Subcutaneous abdominal adipose tissue (tissue), 5 donors: ENCODE data around the gene KIR3DL1.
"Not testable (repeated sequence)": the region's sequence is repeated elsewhere in the genome, so short reads cannot be mapped to it uniquely, and the experiment has no call there.

ENCODE experiments used
- H3K27ac ChIP-seq: one replicate; pipeline ENCODE4 v1.7.0; 2013; ENCODE audit warnings: low read depth, mild to moderate bottlenecking, inconsistent platforms, low read length, moderate library complexity
- H3K27me3 ChIP-seq, 5 donors: one replicate each; pipeline ENCODE4 v1.7.0; 2013; ENCODE audit warnings: low read length in 5 of 5, inconsistent platforms in 1 of 5; ENCODE audit not compliant: control insufficient read depth in 5 of 5, insufficient read depth in 4 of 5
- H3K36me3 ChIP-seq, 5 donors: one replicate each; pipeline ENCODE4 v1.7.0; 2013; ENCODE audit warnings: low read length in 5 of 5; ENCODE audit not compliant: control insufficient read depth in 5 of 5, insufficient read depth in 5 of 5
- H3K4me1 ChIP-seq, 5 donors: one replicate each; pipeline ENCODE4 v1.7.0; 2013; ENCODE audit warnings: low read length in 5 of 5, mild to moderate bottlenecking in 3 of 5, moderate library complexity in 1 of 5; ENCODE audit not compliant: control insufficient read depth in 5 of 5, insufficient read depth in 5 of 5
- H3K4me3 ChIP-seq, 5 donors: one replicate each; pipeline ENCODE4 v1.7.0; 2013; ENCODE audit warnings: low read length in 5 of 5, low read depth in 1 of 5
- H3K9ac ChIP-seq, 5 donors: one replicate each; pipeline ENCODE4 v1.7.0; 2013; ENCODE audit warnings: low read length in 5 of 5, mild to moderate bottlenecking in 4 of 5, moderate library complexity in 3 of 5
- H3K9me3 ChIP-seq, 5 donors: one replicate each; pipeline ENCODE4 v1.7.0; 2013; ENCODE audit warnings: low read length in 5 of 5; ENCODE audit not compliant: control insufficient read depth in 5 of 5
- donor health status: healthy.
- donor health status: healthy.
- donor health status: healthy.
- donor health status: healthy.
- donor health status: healthy.

KIR3DL1 gene

GRCh38 chr19:54806516-54806838, 9.8 kb upstream of the KIR3DL1 start:
- H3K9ac ChIP-seq, result no peak overlapping the region
- peaks cover 0 to 5% (median 1%) of the 10 kb centered on the region in 5 donors for H3K9me3 ChIP-seq
- peaks cover 0 to 12% (median 9%) of the 10 kb centered on the region in 5 donors for H3K27me3 ChIP-seq
- H3K36me3 ChIP-seq, result no peaks in the 10 kb centered on the region
- H3K4me3 ChIP-seq, result no peak overlapping the region
- no peaks in the 10 kb centered on the region for H3K4me1 ChIP-seq
- H3K27ac ChIP-seq, result no peak overlapping the region

- not testable (repeated sequence) for H3K36me3 ChIP-seq, H3K9ac ChIP-seq, H3K4me3 ChIP-seq, H3K4me1 ChIP-seq, H3K27ac ChIP-seq
- peaks cover 0 to 13% (median 11%) of the 10 kb centered on the region in 5 donors for H3K9me3 ChIP-seq
- H3K27me3 ChIP-seq, result peaks cover 0 to 11% (median 0%) of the 10 kb centered on the region in 5 donors
Measured at GRCh38 chr19:54814571-54814970, 1.7 kb upstream of the KIR3DL1 start.

- Histone ChIP-seq H3K27me3 (peaks cover 0 to 7% (median 0%) of the 10 kb centered on the region in 5 donors), H3K36me3 (no peaks in the 10 kb centered on the region), H3K9me3 (peaks cover 0 to 3% (median 0%) of the 10 kb centered on the region in 5 donors), H3K27ac (no peak overlapping the region), H3K4me1 (no peaks in the 10 kb centered on the region), H3K4me3 (no peak overlapping the region), H3K9ac (no peak overlapping the region)
Measured at GRCh38 chr19:54817670-54818536, 1.6 kb downstream of the KIR3DL1 start.

GRCh38 chr19:54824416-54824815, 8.1 kb downstream of the KIR3DL1 start:
- not testable (repeated sequence) for H3K27ac ChIP-seq, H3K9ac ChIP-seq, H3K27me3 ChIP-seq, H3K4me1 ChIP-seq, H3K4me3 ChIP-seq, H3K9me3 ChIP-seq, H3K36me3 ChIP-seq

GRCh38 chr19:54825326-54825725, 9.1 kb downstream of the KIR3DL1 start:
- not testable (repeated sequence) for H3K36me3 ChIP-seq, H3K4me1 ChIP-seq, H3K9me3 ChIP-seq, H3K9ac ChIP-seq, H3K4me3 ChIP-seq, H3K27me3 ChIP-seq, H3K27ac ChIP-seq

GRCh38 chr19:54828064-54828463, 11.8 kb downstream of the KIR3DL1 start:
- not testable (repeated sequence) for H3K4me1 ChIP-seq, H3K9ac ChIP-seq, H3K27ac ChIP-seq, H3K4me3 ChIP-seq, H3K36me3 ChIP-seq, H3K9me3 ChIP-seq, H3K27me3 ChIP-seq

GRCh38 chr19:54832496-54832895, 16.2 kb downstream of the KIR3DL1 start, which contains the start of gene KIR2DS4:
TSS of gene KIR2DS4 (plus strand) at chr19:54832676.
- not testable (repeated sequence) for H3K9me3 ChIP-seq, H3K36me3 ChIP-seq, H3K4me1 ChIP-seq, H3K27ac ChIP-seq, H3K27me3 ChIP-seq, H3K9ac ChIP-seq, H3K4me3 ChIP-seq

- not testable (repeated sequence) for H3K4me1 ChIP-seq, H3K36me3 ChIP-seq, H3K27me3 ChIP-seq, H3K27ac ChIP-seq, H3K9me3 ChIP-seq, H3K9ac ChIP-seq, H3K4me3 ChIP-seq
Measured at GRCh38 chr19:54835126-54835525, 18.9 kb downstream of the KIR3DL1 start.

- not testable (repeated sequence) for H3K27me3 ChIP-seq, H3K4me3 ChIP-seq, H3K36me3 ChIP-seq, H3K4me1 ChIP-seq, H3K9me3 ChIP-seq, H3K9ac ChIP-seq, H3K27ac ChIP-seq
Measured at GRCh38 chr19:54837522-54837921, 21.3 kb downstream of the KIR3DL1 start.

- not testable (repeated sequence) for H3K27ac ChIP-seq, H3K9ac ChIP-seq, H3K9me3 ChIP-seq, H3K27me3 ChIP-seq, H3K36me3 ChIP-seq, H3K4me3 ChIP-seq, H3K4me1 ChIP-seq
Measured at GRCh38 chr19:54843171-54843570, 26.9 kb downstream of the KIR3DL1 start.
